BJ (cell line): ENCODE measurements around the gene CCDC141. TPM values are rescaled to one million over a fixed set of nuclear protein-coding genes. Genes with fewer than 3 reads are reported as not detected.

ENCODE experiments used
- CTCF ChIA-PET: fragments of 350-600 bp; formaldehyde crosslinking; extraction: SDS; loops from one replicate; lab custom pipeline; 2021; ENCODE audit warnings: antibody characterized with exemption, inconsistent platforms; lab: Yijun Ruan, JAX
- POLR2A ChIA-PET: fragments of 300-600 bp; sonication (Branson Sonifier 250); formaldehyde crosslinking; extraction: SDS; loops from one replicate; lab custom pipeline; 2021; ENCODE audit warnings: antibody characterized with exemption; lab: Charles Lee
- DNase-seq: peaks from one replicate; pipeline ENCODE4 v3.0.0-alpha.2; 2011; ENCODE audit warnings: low read depth
- H3K27me3 ChIP-seq: 2 replicates; pipeline ENCODE4 v1.6.0; 2011; ENCODE audit warnings: low read length; ENCODE audit not compliant: control insufficient read depth, insufficient read depth
- H3K36me3 ChIP-seq: 2 replicates; pipeline ENCODE4 v1.5.1; 2011; ENCODE audit warnings: low read length; ENCODE audit not compliant: control insufficient read depth, insufficient read depth
- H3K4me3 ChIP-seq: 2 replicates; pipeline ENCODE4 v1.5.1; 2011; ENCODE audit warnings: low read depth, mild to moderate bottlenecking, control low read depth, low read length
- polyA plus RNA-seq: library from polyadenylated mRNA; depleted of rRNA; stranded (reverse); fragments of >200 nt; gene quantifications from 2 replicates; pipeline ENCODE4 v1.2.3, GENCODE V29; 2011
- TF ChIP-seq, protein P1 (sequence below): IDR thresholded peaks from 2 replicates; pipeline ENCODE4 v1.5.1; 2011; ENCODE audit warnings: low read depth, mild to moderate bottlenecking, control low read depth, inconsistent platforms, low read length, moderate library complexity; ENCODE audit not compliant: insufficient read depth

Gene CCDC141
- polyA plus RNA-seq, 1 experiment: not detected

DNA sequence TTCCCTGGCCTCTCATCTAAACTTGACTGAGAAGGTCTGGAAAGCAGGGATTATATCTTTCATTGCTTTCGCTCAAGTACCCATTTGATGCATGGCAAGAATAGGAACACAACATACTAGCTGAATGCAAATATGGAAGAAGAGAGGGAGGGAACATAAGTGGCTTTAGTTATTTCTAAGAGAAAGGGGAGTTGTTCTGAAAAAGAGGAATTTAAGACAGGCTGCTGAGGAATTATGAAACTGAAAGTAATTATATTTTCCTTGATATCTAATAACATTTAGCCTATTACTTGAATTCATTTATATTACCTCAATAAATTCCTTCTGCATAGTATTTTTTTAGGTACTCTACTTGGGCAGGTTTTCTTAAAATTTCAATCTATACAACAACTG, 136.9 kb downstream of the CCDC141 start:
- no peak for DNase-seq
- TF ChIP-seq, protein P1, sequence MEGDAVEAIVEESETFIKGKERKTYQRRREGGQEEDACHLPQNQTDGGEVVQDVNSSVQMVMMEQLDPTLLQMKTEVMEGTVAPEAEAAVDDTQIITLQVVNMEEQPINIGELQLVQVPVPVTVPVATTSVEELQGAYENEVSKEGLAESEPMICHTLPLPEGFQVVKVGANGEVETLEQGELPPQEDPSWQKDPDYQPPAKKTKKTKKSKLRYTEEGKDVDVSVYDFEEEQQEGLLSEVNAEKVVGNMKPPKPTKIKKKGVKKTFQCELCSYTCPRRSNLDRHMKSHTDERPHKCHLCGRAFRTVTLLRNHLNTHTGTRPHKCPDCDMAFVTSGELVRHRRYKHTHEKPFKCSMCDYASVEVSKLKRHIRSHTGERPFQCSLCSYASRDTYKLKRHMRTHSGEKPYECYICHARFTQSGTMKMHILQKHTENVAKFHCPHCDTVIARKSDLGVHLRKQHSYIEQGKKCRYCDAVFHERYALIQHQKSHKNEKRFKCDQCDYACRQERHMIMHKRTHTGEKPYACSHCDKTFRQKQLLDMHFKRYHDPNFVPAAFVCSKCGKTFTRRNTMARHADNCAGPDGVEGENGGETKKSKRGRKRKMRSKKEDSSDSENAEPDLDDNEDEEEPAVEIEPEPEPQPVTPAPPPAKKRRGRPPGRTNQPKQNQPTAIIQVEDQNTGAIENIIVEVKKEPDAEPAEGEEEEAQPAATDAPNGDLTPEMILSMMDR: no peak
- Histone ChIP-seq H3K36me3 (no peaks in the 10 kb centered on the region), H3K4me3 (no peak overlapping the region), H3K27me3 (no peaks in the 10 kb centered on the region)
- POLR2A ChIA-PET: no interaction called here
- CTCF ChIA-PET: interaction anchor here (0.7 to 4.3 kb wide), 6 partner anchors 9 to 118 kb away, joined by 3 to 25 read pairs (median 8); no protein-coding TSS in a partner anchor

DNA sequence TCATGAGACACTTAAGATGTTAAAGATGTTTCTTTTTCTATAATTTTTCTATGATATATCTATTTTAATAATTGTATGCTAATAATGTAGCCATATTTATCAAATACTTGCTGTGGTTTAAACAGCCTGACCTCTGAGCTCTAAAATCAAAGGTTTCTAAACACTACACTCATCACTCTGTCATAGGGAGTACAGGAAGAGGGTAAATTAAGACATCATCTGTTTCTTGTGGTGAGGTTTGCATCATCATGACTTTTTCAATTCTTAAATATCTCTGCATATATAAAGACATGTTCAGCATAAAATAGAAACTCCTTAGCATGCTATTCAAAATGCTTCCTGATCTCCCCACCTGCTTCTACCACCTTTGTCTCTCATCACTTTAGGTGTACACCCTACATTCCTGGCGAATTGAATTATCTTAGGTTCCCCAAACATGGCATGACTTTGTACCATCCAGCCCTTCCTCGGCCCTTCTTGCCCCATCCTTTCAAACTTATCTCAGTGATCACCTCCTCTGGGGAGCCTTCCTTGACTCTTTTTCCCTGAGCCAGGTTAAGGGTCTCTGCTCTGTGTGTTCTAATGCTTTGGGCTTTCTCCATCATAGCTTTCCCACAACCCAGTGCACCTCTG, 137.4 kb downstream of the CCDC141 start:
- CTCF ChIA-PET: interaction anchor here (1.0 to 4.3 kb wide), 5 partner anchors 10 to 117 kb away, joined by 3 to 25 read pairs (median 4); no protein-coding TSS in a partner anchor
- H3K4me3 ChIP-seq: no peak overlapping the region
- POLR2A ChIA-PET: no interaction called here
- H3K36me3 ChIP-seq: no peaks in the 10 kb centered on the region
- TF ChIP-seq, protein P1: no peak
- no peak for DNase-seq
- no peaks in the 10 kb centered on the region for H3K27me3 ChIP-seq

DNA sequence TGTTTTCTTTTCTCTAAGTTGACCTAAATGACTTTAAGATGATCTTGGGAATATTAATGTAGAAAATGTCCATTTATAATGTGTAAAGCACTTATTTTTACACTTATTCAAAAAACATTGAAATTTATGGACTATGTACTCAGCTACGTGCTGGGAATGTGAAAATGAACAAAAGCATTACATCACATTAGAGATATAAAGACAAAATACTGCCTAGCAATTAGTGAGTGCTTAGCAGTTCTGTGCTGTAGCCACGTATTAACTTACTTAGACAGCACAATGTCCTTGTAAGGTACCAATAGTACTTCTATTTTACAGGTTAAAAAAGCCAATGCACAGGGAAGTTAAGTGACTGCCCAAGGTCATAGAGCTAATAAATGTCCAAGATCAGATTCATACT, 138.9 kb downstream of the CCDC141 start:
- CTCF ChIA-PET: interaction anchor here (1.3 to 4.3 kb wide), 3 partner anchors 17 to 115 kb away, joined by 4 to 22 read pairs (median 8); no protein-coding TSS in a partner anchor

DNA sequence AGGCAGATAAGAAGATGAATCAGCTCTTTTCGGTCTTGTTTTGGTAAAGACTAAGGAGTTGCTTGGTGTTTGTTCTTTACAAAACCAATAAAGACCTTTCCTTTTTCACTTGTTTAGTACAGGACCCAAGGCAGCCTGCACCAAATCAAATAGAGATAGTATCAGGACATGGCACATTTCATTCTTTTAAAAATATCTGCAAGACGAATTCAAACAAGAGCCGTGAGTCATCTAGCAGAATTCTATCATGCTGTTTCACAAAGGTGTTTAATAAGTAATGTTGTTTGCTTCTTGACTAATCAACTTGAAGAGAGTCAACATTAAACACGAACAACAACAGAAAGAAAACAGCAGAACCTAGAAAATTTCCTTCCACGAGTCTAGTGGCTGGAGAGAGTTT, 139.9 kb downstream of the CCDC141 start:
- TF ChIP-seq, protein P1: no peak
- H3K36me3 ChIP-seq: no peaks in the 10 kb centered on the region
- ChIA-PET POLR2A (no interaction called here), CTCF (interaction anchor here (0.8 to 4.3 kb wide), 5 partner anchors 16 to 114 kb away, joined by 3 to 22 read pairs (median 4); no protein-coding TSS in a partner anchor)
- H3K27me3 ChIP-seq: no peaks in the 10 kb centered on the region
- no peak overlapping the region for H3K4me3 ChIP-seq
- no peak for DNase-seq

More for the DNA sequence above, 138.9 kb downstream of the CCDC141 start:
- no peak overlapping the region for H3K4me3 ChIP-seq
- H3K36me3 ChIP-seq: no peaks in the 10 kb centered on the region
- H3K27me3 ChIP-seq: no peaks in the 10 kb centered on the region
- TF ChIP-seq, protein P1: no peak
- POLR2A ChIA-PET: no interaction called here
- DNase-seq: no peak

DNA sequence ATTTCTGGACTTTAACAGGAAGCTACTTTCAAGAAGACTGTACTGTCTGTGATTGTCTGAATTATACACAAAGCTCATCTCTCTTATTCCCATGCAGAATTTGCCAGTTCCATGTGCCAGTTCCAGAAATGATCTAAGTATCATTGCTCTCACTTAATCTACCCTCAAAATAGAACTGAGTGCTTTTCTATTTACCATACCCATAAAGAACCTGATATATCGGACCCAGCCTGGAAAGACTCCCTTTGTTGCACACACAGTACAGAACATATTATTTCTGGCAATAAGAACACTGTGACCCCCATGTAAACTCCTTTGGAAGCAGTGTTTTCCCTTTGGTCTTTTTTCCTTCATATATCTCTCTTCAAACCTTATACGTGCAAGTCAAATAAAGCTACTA, 140.4 kb downstream of the CCDC141 start:
- DNase-seq: no peak
- ChIA-PET CTCF (interaction anchor here (0.8 to 2.3 kb wide), 4 partner anchors 17 to 114 kb away, joined by 3 to 9 read pairs (median 6); no protein-coding TSS in a partner anchor), POLR2A (no interaction called here)
- TF ChIP-seq, protein P1: no peak
- Histone ChIP-seq H3K27me3 (no peaks in the 10 kb centered on the region), H3K4me3 (no peak overlapping the region), H3K36me3 (no peaks in the 10 kb centered on the region)
